ENCODE data around the gene ORAI3.

GRCh38 chr16:30958175-30959079 is 9.6 kb downstream of the ORAI3 start:
- TF ChIP-seq EZH2 (IDR thresholded peaks at IDR 0.05; ENCODE audit: insufficient read depth, poor library complexity, severe bottlenecking) (no peak), EZH2phosphoT487 (IDR thresholded peaks at IDR 0.05; ENCODE audit: insufficient read depth, low read depth) (no peak)

Data from GM23248 (cell line).